ENCODE measurements around the gene RANBP1. TPM values are rescaled to one million over a fixed set of nuclear protein-coding genes. Genes with fewer than 3 reads are reported as not detected.

Gene RANBP1
- total RNA-seq, 1 experiment from 2014 or later = 522 TPM

DNA sequence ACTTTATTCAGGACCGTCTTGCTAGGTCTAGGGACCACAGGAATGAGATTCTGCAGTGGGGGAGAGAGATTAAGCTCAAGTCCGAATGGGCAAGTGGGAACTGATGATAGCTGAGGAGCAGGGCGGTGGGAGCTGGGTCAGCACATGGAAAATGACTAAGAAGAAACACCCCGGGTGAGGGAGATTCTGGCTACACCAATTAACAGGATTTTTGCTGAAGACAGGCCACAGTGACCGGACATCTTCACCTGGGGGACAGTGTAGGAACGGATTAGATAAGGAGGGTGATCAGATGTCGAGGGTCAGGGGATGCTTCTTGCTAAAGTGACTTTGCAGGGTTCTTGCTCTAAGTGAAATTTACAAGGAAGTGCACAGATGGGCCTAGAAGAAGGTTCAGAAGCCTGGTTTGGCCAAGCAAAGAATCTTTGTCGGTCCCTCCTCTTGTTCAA is 44.4 kb upstream of the RANBP1 start:
- H4K5ac ChIP-seq (ENCODE audit: insufficient read length, low read depth, low read length) = no peak overlapping the region
- no peaks in the 10 kb centered on the region; the same call in 1 of the 2 replicates for H3K27me3 ChIP-seq (ENCODE audit: insufficient read depth, low read length)
- H3K4me1 ChIP-seq (ENCODE audit: insufficient read depth, low read length) = no peaks in the 10 kb centered on the region
- no peak overlapping the region for H3K18ac ChIP-seq (ENCODE audit: insufficient read length, low read depth, low read length)
- H3K23me2 ChIP-seq (ENCODE audit: insufficient read length, low read depth, low read length, poor library complexity, severe bottlenecking) = no peaks in the 10 kb centered on the region
- H2AK5ac ChIP-seq (ENCODE audit: insufficient read length, low read length) = no peak overlapping the region
- no peak overlapping the region for H2AFZ ChIP-seq (ENCODE audit: low read length)
- WGBS (ENCODE audit: extremely low coverage, insufficient read length, low lambda C conversion rate) = no CpG with 5 or more reads among the region's 8 CpGs
- no peak overlapping the region for H3T11ph ChIP-seq (ENCODE audit: low read length)
- H3K23ac ChIP-seq (ENCODE audit: insufficient read length, low read depth, low read length) = no peak overlapping the region
- no peak overlapping the region for H3K4me3 Mint-ChIP-seq
- no peaks in the 10 kb centered on the region for H3K79me1 ChIP-seq (ENCODE audit: insufficient read depth, low read depth, low read length, poor library complexity, severe bottlenecking)
- H3K4ac ChIP-seq (ENCODE audit: low read depth, low read length) = no peak overlapping the region
- H3K79me2 ChIP-seq (ENCODE audit: insufficient read depth, low read length) = no peaks in the 10 kb centered on the region
- DNase-seq = no peak
- H3K9me3 ChIP-seq (ENCODE audit: control insufficient read depth, low read depth, low read length) = no peaks in the 10 kb centered on the region
- no peak overlapping the region for H4K8ac ChIP-seq (replicated peaks; ENCODE audit: insufficient read length, low read depth, low read length)
- H3K27ac ChIP-seq (ENCODE audit: insufficient read length, low read depth, low read length) = no peak overlapping the region
- no peak overlapping the region for H2BK15ac ChIP-seq (ENCODE audit: low read depth, low read length)
- peaks cover 0 to under 1% of the 10 kb centered on the region in 2 experiments; a peak in 2 of 4 replicates for H3K4me1 Mint-ChIP-seq
- TF ChIP-seq, protein P1, sequence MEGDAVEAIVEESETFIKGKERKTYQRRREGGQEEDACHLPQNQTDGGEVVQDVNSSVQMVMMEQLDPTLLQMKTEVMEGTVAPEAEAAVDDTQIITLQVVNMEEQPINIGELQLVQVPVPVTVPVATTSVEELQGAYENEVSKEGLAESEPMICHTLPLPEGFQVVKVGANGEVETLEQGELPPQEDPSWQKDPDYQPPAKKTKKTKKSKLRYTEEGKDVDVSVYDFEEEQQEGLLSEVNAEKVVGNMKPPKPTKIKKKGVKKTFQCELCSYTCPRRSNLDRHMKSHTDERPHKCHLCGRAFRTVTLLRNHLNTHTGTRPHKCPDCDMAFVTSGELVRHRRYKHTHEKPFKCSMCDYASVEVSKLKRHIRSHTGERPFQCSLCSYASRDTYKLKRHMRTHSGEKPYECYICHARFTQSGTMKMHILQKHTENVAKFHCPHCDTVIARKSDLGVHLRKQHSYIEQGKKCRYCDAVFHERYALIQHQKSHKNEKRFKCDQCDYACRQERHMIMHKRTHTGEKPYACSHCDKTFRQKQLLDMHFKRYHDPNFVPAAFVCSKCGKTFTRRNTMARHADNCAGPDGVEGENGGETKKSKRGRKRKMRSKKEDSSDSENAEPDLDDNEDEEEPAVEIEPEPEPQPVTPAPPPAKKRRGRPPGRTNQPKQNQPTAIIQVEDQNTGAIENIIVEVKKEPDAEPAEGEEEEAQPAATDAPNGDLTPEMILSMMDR (conservative IDR thresholded peaks at IDR 0.05) = no peak
- no peak overlapping the region for H2BK120ac ChIP-seq (ENCODE audit: low read depth, low read length, poor library complexity, severe bottlenecking)
- no peak overlapping the region for H3K56ac ChIP-seq (ENCODE audit: insufficient read length, low read depth, low read length)
- no peak overlapping the region for H3K14ac ChIP-seq (ENCODE audit: insufficient read depth, low read length)
- no peak overlapping the region for H2BK5ac ChIP-seq (ENCODE audit: insufficient read length, low read length)
- no peaks in the 10 kb centered on the region for H3K36me3 Mint-ChIP-seq (ENCODE audit: insufficient read depth in 1 of 3, low read depth in 3 of 3)
- no peaks in the 10 kb centered on the region for H4K20me1 ChIP-seq (ENCODE audit: control insufficient read depth, insufficient read depth, insufficient read length)
- H3K27me3 Mint-ChIP-seq (ENCODE audit: low read depth) = peaks cover 32% of the 10 kb centered on the region
- H2BK12ac ChIP-seq (ENCODE audit: insufficient read length, low read depth, low read length) = no peak overlapping the region
- H2BK20ac ChIP-seq (ENCODE audit: low read depth, low read length, poor library complexity, severe bottlenecking) = no peak overlapping the region
- no peak overlapping the region for H3K4me2 ChIP-seq (ENCODE audit: insufficient read depth, insufficient read length, low read length)
- no peaks in the 10 kb centered on the region for H3K9me3 Mint-ChIP-seq
- no peak overlapping the region for H3K27ac Mint-ChIP-seq
- no peak overlapping the region for H3K9ac ChIP-seq (ENCODE audit: extremely low read depth, insufficient read length, low read length)
- H4K91ac ChIP-seq (ENCODE audit: insufficient read length, low read depth, low read length) = no peak overlapping the region

Measured in H9 (cell line).